Activated T-cell treated with anti-CD3 and anti-CD28 coated beads, Interleukin-2, amount 50 U/mL, for 1 hour (primary cell): ENCODE measurements around the gene TBX2.
"Not testable (repeated sequence)": the region's sequence is repeated elsewhere in the genome, so short reads cannot be mapped to it uniquely, and the experiment has no call there.

Experiments used
- DNase-seq: peaks from one replicate; pipeline ENCODE4 v3.0.0-alpha.2; 2020

TBX2 gene

GRCh38 chr17:61399131-61400065, at the start of gene TBX2:
TBX2 (plus strand) TSS chr17:61399843; CDS start chr17:61400177, 334 bp downstream.
- no peak for DNase-seq

- DNase-seq, result no peak
Observed at GRCh38 chr17:61351745-61352407, 47.8 kb upstream of the TBX2 start.

- no peak for DNase-seq
Observed at GRCh38 chr17:61352408-61352770, 47.3 kb upstream of the TBX2 start.

GRCh38 chr17:61352781-61353491, 46.7 kb upstream of the TBX2 start:
- no peak for DNase-seq

GRCh38 chr17:61353615-61354014, 46.0 kb upstream of the TBX2 start:
- no peak for DNase-seq

DNA sequence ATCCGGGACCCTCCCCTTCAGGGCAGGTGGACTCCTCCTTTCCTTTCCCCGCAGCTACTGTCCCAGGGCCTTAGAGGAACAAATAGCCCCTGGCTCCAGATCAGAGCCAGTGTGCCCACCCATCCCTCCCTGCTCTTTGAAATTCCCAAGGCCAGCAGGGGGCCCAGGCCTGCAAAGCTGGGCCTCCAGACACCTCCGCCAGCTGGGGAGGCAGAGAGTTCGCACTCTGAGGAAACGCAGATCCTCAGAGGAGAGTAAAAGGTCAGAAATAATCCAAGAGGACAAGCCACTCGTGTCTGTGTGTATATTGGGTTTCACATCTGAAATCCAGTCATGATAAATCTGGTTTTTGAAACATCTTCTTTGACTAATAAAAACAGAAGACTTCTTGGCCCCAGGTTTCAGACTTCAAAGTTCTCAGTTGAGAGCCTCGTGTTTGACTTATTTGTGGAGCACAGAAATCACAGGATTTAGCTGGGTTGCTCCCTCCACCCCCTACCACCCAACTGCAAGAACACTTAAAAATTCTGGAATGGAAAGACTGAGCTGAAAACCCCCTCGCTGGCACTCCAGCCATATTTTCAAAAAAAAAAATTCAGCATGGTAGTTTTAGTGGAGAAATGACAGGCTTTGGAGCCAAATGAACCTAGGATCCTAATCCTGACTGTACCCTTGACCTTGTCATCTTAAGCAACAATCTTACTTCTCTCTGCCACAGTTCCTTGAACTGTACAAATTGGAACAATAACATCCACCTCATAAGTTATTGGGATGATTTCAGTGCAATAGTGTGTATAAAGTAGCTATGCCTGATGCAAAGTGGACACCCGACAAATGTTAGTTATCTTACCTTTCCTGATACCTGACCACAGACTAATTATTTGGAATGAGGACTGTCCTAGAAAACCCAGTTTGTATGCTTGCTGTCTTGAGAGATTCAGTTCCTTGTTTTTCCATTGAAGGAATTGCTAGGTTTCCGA, 44.5 kb upstream of the TBX2 start:
- DNase-seq, result no peak

- not testable (repeated sequence) for DNase-seq
Observed at GRCh38 chr17:61357061-61357460, 42.6 kb upstream of the TBX2 start.

GRCh38 chr17:61359513-61359912, 40.1 kb upstream of the TBX2 start:
- not testable (repeated sequence) for DNase-seq

DNA sequence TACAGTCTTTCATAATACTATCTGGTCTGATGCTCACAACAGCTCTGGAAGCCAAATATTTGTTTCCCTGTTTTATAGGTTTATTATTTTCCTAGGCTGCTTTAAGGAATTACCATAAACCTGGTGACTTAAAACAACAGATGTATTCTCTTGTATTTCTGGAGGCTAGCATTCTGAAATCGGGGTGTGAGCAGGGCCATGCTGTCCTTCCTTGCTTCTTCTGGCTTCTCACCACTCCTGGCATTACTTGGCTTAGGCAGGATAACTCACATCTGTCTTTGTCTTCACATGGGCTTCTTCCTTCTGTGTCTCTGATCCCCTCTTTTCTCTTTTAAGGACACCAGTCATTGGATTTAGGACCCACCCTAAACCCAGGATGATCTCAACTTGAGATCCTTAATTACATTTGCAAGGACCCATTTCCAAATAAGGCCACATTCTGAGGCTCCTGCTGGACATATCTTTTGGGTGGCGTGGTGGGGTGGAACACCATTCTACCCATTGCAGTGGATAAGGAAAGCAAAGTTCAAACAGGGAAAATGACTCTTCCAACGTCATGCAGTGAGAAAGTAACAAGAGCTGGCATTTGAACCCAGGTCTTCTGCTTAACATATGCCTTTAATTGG, 39.2 kb upstream of the TBX2 start:
- DNase-seq, result no peak

- DNase-seq, result no peak
Observed at GRCh38 chr17:61361084-61361483, 38.6 kb upstream of the TBX2 start.

GRCh38 chr17:61362396-61362795, 37.2 kb upstream of the TBX2 start:
- DNase-seq, result no peak

GRCh38 chr17:61362852-61363600, 36.6 kb upstream of the TBX2 start:
- DNase-seq, result no peak

GRCh38 chr17:61363601-61364462, 35.8 kb upstream of the TBX2 start:
- DNase-seq, result no peak

DNA sequence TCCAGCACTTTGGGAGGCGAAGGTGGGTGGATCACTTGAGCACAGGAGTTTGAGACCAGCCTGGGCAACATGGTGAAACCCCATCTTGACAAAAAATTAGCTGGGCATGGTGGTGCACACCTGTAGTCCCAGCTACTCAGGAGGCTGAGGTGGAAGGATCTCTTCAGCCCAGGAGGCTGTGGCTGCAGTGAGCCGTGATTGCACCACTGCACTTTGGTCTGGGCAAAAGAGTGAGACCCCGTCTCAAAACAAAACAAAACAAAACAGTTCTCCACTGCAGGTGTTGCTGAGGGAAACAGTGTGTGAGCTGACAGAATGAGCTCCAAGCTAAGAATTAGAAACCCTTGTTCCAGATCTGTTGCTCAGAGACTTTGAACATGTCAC, 35.2 kb upstream of the TBX2 start:
- no peak for DNase-seq

- no peak for DNase-seq
Observed at GRCh38 chr17:61366076-61366714, 33.4 kb upstream of the TBX2 start.

GRCh38 chr17:61366715-61367413, 32.8 kb upstream of the TBX2 start:
- no peak for DNase-seq

DNA sequence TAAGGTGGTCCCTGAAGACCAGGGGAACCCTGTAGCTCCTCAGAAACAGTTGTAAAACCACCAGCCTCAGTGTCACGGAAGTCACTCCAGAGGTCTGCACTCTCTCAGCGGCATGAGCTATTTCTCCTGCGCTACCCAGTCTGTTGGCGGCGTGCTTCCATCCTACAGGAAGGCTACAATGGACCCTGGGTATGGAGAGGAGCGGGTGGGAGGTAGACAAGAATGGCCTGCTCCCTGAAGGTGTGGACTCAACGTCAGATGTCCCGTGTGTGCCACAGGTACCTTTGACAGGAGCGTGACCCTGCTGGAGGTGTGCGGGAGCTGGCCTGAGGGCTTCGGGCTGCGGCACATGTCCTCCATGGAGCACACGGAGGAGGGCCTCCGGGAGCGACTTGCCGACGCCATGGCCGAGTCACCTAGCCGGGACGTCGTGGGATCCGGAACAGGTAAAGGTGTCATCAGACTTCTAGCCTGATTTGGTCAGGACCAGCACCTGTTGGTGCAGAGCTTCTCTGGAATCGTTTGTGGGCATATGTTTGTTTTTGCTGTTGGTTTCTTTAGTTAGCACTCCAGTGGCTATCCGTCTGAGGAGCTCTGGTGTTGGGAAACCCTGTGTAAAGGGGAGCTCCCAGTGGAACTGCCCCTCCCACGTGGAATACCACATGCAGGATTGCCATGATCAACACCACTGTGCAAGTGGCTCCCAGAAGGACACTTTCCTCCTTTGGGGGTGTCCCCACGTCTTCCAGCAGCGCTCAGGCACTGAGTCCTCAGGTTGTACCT, 31.4 kb upstream of the TBX2 start:
- no peak for DNase-seq

DNA sequence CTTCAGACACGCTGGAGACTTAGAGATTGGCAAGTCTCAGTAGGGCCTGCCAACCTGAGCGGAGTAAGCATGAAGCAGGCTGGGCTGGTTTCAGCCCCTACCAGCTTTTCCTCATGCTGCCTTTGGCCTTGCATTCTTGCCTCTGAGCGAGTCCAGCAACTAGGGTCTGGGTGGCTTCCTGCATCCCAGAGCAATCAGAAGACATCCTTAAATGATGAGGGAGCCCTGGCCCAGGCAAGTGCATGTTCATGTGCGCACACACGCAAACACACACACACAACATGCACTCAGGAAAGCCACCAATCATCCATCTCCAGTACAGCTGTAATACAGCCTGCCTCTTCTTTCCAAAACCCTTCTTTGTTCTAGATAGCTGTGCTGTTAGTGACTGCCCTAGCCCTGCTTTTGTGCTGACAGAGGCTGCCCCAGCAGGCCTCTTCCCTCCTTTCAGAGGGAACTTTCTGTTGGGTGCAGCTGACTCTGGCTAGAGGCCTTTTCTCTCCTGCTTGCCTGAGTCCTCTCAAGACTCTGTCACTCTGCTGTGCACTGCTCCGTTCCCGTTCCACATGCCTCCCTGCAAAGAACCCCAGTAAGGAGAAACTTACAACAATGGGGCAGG, 30.7 kb upstream of the TBX2 start:
- no peak for DNase-seq
